WTC11 (cell line): ENCODE measurements around the gene NUDT3.

ENCODE experiments used
- ETV6 ChIP-seq: sonication (generic); formaldehyde crosslinking; IDR thresholded peaks from 2 replicates; pipeline ENCODE4 v1.8.1; 2022; ENCODE audit warnings: mild to moderate bottlenecking, missing genetic modification reagents
- FOXK1 ChIP-seq: sonication (generic); formaldehyde crosslinking; IDR thresholded peaks from 2 replicates; pipeline ENCODE4 v1.8.0; 2022; ENCODE audit warnings: mild to moderate bottlenecking, moderate library complexity, missing genetic modification reagents
- RELA ChIP-seq: sonication (generic); formaldehyde crosslinking; IDR thresholded peaks from 2 replicates; pipeline ENCODE4 v1.8.1; 2022; ENCODE audit warnings: missing genetic modification reagents, mild to moderate bottlenecking, borderline replicate concordance
- ZNF423 ChIP-seq: fragments of 250-450 bp; sonication (Bioruptor Pico); IDR thresholded peaks from 2 replicates; pipeline ENCODE4 v2.1.2; 2022; ENCODE audit warnings: mild to moderate bottlenecking, moderate library complexity
- ZNF671 ChIP-seq: fragments of 250-450 bp; sonication (Bioruptor Pico); IDR thresholded peaks from 2 replicates; pipeline ENCODE4 v1.8.0; 2021; ENCODE audit warnings: mild to moderate bottlenecking
- TF ChIP-seq, protein P1 (sequence below): fragments of 200-600 bp; IDR thresholded peaks from 2 replicates; pipeline ENCODE4 v1.8.0; 2022; ENCODE audit warnings: antibody characterized with exemption
- TF ChIP-seq, protein P2 (sequence below): sonication (generic); formaldehyde crosslinking; IDR thresholded peaks from 2 replicates; pipeline ENCODE4 v1.8.1; 2023; ENCODE audit warnings: mild to moderate bottlenecking, missing genetic modification reagents, moderate library complexity
- TF ChIP-seq, protein P3 (sequence below): sonication (generic); formaldehyde crosslinking; IDR thresholded peaks from 2 replicates; pipeline ENCODE4 v1.8.0; 2022; ENCODE audit warnings: mild to moderate bottlenecking, missing genetic modification reagents
- TF ChIP-seq, protein P4 (sequence below): fragments of 250-450 bp; sonication (Bioruptor Pico); IDR thresholded peaks from 2 replicates; pipeline ENCODE4 v1.9.0; 2021; ENCODE audit warnings: mild to moderate bottlenecking, borderline replicate concordance
- TF ChIP-seq, protein P5 (sequence below): sonication (generic); formaldehyde crosslinking; IDR thresholded peaks from 2 replicates; pipeline ENCODE4 v1.8.1; 2023; ENCODE audit warnings: mild to moderate bottlenecking, missing genetic modification reagents
- TF ChIP-seq, protein P6 (sequence below): sonication (generic); formaldehyde crosslinking; IDR thresholded peaks from 2 replicates; pipeline ENCODE4 v1.8.1; 2022; ENCODE audit warnings: mild to moderate bottlenecking, missing genetic modification reagents, moderate library complexity, borderline replicate concordance

DNA sequence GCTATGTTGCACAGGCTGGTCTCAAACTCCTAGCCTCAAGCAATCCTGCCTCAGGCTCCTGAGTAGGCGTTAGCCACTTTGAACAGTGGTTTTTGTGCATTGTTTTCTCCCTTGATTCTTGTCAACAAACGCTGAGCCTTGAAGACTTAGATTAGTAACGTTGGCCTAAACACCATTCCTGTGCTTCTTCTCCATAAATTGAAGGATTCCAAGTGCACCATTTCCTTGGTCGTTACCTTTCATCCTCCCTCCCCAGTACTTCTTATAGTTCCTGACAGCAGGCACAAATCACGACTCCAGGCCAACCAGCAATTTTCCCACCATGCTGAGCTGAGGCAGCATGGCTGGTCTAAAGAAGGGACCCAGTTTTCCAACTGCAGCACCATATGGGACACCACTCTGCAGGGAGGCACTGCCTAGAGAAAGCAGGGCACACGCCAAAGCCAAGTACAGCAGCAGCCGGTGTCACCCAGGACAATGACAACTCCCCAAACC is 24.5 kb upstream of the NUDT3 start:
- TF ChIP-seq, protein P1, sequence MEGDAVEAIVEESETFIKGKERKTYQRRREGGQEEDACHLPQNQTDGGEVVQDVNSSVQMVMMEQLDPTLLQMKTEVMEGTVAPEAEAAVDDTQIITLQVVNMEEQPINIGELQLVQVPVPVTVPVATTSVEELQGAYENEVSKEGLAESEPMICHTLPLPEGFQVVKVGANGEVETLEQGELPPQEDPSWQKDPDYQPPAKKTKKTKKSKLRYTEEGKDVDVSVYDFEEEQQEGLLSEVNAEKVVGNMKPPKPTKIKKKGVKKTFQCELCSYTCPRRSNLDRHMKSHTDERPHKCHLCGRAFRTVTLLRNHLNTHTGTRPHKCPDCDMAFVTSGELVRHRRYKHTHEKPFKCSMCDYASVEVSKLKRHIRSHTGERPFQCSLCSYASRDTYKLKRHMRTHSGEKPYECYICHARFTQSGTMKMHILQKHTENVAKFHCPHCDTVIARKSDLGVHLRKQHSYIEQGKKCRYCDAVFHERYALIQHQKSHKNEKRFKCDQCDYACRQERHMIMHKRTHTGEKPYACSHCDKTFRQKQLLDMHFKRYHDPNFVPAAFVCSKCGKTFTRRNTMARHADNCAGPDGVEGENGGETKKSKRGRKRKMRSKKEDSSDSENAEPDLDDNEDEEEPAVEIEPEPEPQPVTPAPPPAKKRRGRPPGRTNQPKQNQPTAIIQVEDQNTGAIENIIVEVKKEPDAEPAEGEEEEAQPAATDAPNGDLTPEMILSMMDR: no peak
- TF ChIP-seq, protein P2, sequence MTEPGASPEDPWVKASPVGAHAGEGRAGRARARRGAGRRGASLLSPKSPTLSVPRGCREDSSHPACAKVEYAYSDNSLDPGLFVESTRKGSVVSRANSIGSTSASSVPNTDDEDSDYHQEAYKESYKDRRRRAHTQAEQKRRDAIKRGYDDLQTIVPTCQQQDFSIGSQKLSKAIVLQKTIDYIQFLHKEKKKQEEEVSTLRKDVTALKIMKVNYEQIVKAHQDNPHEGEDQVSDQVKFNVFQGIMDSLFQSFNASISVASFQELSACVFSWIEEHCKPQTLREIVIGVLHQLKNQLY: no peak
- TF ChIP-seq, protein P3, sequence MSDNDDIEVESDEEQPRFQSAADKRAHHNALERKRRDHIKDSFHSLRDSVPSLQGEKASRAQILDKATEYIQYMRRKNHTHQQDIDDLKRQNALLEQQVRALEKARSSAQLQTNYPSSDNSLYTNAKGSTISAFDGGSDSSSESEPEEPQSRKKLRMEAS: no peak
- TF ChIP-seq RELA (CRISPR knock-in tag) (no peak), FOXK1 (no peak), ZNF423 (no peak), ZNF671 (CRISPR knock-in tag) (peak; percentile 47; the same call in 1 of the 2 replicates), ETV6 (CRISPR knock-in tag) (peak; percentile 25; the same call in 1 of the 2 replicates)
- TF ChIP-seq, protein P4, sequence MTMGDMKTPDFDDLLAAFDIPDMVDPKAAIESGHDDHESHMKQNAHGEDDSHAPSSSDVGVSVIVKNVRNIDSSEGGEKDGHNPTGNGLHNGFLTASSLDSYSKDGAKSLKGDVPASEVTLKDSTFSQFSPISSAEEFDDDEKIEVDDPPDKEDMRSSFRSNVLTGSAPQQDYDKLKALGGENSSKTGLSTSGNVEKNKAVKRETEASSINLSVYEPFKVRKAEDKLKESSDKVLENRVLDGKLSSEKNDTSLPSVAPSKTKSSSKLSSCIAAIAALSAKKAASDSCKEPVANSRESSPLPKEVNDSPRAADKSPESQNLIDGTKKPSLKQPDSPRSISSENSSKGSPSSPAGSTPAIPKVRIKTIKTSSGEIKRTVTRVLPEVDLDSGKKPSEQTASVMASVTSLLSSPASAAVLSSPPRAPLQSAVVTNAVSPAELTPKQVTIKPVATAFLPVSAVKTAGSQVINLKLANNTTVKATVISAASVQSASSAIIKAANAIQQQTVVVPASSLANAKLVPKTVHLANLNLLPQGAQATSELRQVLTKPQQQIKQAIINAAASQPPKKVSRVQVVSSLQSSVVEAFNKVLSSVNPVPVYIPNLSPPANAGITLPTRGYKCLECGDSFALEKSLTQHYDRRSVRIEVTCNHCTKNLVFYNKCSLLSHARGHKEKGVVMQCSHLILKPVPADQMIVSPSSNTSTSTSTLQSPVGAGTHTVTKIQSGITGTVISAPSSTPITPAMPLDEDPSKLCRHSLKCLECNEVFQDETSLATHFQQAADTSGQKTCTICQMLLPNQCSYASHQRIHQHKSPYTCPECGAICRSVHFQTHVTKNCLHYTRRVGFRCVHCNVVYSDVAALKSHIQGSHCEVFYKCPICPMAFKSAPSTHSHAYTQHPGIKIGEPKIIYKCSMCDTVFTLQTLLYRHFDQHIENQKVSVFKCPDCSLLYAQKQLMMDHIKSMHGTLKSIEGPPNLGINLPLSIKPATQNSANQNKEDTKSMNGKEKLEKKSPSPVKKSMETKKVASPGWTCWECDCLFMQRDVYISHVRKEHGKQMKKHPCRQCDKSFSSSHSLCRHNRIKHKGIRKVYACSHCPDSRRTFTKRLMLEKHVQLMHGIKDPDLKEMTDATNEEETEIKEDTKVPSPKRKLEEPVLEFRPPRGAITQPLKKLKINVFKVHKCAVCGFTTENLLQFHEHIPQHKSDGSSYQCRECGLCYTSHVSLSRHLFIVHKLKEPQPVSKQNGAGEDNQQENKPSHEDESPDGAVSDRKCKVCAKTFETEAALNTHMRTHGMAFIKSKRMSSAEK (CRISPR knock-in tag): no peak; the same call in 1 of the 2 replicates
- TF ChIP-seq, protein P5, sequence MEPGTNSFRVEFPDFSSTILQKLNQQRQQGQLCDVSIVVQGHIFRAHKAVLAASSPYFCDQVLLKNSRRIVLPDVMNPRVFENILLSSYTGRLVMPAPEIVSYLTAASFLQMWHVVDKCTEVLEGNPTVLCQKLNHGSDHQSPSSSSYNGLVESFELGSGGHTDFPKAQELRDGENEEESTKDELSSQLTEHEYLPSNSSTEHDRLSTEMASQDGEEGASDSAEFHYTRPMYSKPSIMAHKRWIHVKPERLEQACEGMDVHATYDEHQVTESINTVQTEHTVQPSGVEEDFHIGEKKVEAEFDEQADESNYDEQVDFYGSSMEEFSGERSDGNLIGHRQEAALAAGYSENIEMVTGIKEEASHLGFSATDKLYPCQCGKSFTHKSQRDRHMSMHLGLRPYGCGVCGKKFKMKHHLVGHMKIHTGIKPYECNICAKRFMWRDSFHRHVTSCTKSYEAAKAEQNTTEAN (CRISPR knock-in tag): no peak
- TF ChIP-seq, protein P6, sequence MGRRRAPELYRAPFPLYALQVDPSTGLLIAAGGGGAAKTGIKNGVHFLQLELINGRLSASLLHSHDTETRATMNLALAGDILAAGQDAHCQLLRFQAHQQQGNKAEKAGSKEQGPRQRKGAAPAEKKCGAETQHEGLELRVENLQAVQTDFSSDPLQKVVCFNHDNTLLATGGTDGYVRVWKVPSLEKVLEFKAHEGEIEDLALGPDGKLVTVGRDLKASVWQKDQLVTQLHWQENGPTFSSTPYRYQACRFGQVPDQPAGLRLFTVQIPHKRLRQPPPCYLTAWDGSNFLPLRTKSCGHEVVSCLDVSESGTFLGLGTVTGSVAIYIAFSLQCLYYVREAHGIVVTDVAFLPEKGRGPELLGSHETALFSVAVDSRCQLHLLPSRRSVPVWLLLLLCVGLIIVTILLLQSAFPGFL (CRISPR knock-in tag): no peak
